Dendritic cell treated with granulocyte-macrophage colony-stimulating factor and Interleukin-4, amounts not matched to agents 40 ng/mL and 50 ng/mL, for 4 days (primary cell): ENCODE measurements around the gene APOBEC4.
"Not testable (repeated sequence)": the region's sequence is repeated elsewhere in the genome, so short reads cannot be mapped to it uniquely, and the experiment has no call there.

Experiments
- H3K27ac Mint-ChIP-seq: one replicate; pipeline ENCODE4 v1.8.0; 2022; ENCODE audit warnings: mild to moderate bottlenecking, mixed read lengths
- H3K27me3 Mint-ChIP-seq: one replicate; pipeline ENCODE4 v1.8.0; 2022; ENCODE audit warnings: mild to moderate bottlenecking, mixed read lengths
- H3K36me3 Mint-ChIP-seq: one replicate; pipeline ENCODE4 v1.8.0; 2022; ENCODE audit warnings: low read depth, mixed read lengths
- H3K4me1 Mint-ChIP-seq: one replicate; pipeline ENCODE4 v1.8.0; 2022; ENCODE audit warnings: low read depth, mixed read lengths
- H3K4me3 Mint-ChIP-seq: one replicate; pipeline ENCODE4 v1.8.0; 2022; ENCODE audit warnings: mild to moderate bottlenecking, moderate library complexity, mixed read lengths
- H3K9me3 Mint-ChIP-seq: one replicate; pipeline ENCODE4 v1.8.0; 2022; ENCODE audit warnings: mixed read lengths
- intact Hi-C: fragments of 100-400 bp; cut with micrococcal nuclease; formaldehyde crosslinking; loops from one replicate; pipeline ENCODE4 v1.15.0; 2022

The APOBEC4 gene

GRCh38 chr1:183612975-183613374, 40.1 kb downstream of the APOBEC4 start:
- H3K27ac Mint-ChIP-seq: peak overlapping the region; percentile 58
- H3K27me3 Mint-ChIP-seq, intact Hi-C loops, H3K9me3 Mint-ChIP-seq, H3K36me3 Mint-ChIP-seq, H3K4me3 Mint-ChIP-seq: not testable (repeated sequence)
- peaks cover 58% of the 10 kb centered on the region for H3K4me1 Mint-ChIP-seq

DNA sequence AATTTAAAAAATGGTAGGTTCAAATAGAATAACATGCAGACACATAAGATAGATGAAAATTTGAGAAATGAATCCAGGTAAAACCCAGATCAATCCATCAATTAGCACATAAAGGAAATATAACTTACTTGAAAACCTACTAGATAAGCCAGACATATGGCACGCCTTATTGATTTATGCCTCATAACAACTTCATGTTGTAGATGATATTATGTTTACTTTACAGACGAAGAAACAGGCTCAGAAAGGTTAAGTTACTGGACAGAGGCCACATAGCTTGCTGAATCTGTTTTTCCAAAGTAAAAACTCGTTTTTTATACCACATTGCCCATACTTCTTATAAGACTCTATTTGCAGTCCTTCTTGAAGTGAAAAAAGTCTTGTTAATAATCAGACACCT, 40.7 kb downstream of the APOBEC4 start:
- H3K27ac Mint-ChIP-seq: no peak overlapping the region
- intact Hi-C loops: no loop called here
- H3K9me3 Mint-ChIP-seq: no peaks in the 10 kb centered on the region
- H3K27me3 Mint-ChIP-seq: no peaks in the 10 kb centered on the region
- peaks cover 57% of the 10 kb centered on the region for H3K4me1 Mint-ChIP-seq
- H3K36me3 Mint-ChIP-seq: peaks cover 6% of the 10 kb centered on the region
- no peak overlapping the region for H3K4me3 Mint-ChIP-seq

DNA sequence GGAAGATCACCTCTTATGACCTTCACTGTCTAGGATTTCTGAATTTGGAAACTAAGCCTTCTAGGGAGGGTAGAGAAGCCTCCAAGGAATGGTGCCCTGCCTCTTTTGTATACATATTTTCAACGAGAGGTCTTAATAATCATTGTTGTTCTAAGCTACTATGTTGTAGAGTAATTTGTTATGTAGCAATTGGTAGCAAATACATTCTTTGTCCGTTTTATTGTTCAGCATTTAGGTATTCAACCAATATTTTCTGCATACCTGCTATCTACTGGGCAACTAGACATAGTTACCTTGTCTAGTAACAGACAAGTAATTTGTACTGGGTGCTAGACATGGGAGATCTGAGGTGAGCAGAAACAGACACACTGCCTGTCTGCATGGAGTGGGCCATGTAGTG, 42.1 kb downstream of the APOBEC4 start:
- intact Hi-C loops: no loop called here
- Mint-ChIP-seq H3K4me1 (peaks cover 59% of the 10 kb centered on the region), H3K4me3 (no peak overlapping the region), H3K9me3 (no peaks in the 10 kb centered on the region), H3K27me3 (no peaks in the 10 kb centered on the region), H3K36me3 (peaks cover 6% of the 10 kb centered on the region), H3K27ac (peak overlapping the region; percentile 97)

DNA sequence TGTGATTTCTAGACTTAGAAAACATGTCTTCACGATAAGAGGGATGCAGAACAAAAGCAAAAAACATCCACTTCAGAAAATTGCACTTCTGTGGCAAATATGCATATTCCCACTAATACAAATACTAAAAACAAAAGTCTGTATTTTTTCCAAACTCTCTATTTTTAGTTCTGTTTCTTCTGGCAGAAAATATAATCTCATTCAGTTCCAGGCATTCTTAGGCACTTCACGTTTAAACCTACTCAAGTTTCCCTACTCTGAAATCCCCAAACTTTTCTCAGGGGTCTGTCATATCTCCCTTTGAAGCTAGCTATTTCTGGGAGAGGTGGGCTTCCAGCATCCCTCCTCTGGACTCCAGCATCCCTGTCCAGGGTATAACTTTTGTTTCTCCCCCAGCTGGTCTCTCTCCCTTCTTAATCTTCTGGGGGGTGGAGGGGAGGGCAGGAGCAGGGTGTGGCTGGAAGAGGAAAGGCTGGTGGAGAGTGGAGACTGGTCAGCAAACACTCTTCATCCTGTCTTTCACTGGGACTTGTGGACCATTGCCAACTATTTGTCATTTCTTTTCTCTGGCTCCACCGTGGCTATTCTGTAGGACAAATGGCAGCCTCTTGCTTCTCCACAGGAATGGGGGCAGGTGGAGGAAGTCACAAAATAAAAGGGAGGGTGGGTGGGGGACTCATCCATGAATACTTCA, 43.2 kb downstream of the APOBEC4 start:
- peak overlapping the region; percentile 97 for H3K27ac Mint-ChIP-seq
- H3K27me3 Mint-ChIP-seq: no peaks in the 10 kb centered on the region
- intact Hi-C loops: loop anchor here (2.0 kb wide), 1 partner anchor 13 kb away; no protein-coding TSS in a partner anchor
- no peaks in the 10 kb centered on the region for H3K9me3 Mint-ChIP-seq
- peaks cover 6% of the 10 kb centered on the region for H3K36me3 Mint-ChIP-seq
- peaks cover 66% of the 10 kb centered on the region for H3K4me1 Mint-ChIP-seq
- no peak overlapping the region for H3K4me3 Mint-ChIP-seq

DNA sequence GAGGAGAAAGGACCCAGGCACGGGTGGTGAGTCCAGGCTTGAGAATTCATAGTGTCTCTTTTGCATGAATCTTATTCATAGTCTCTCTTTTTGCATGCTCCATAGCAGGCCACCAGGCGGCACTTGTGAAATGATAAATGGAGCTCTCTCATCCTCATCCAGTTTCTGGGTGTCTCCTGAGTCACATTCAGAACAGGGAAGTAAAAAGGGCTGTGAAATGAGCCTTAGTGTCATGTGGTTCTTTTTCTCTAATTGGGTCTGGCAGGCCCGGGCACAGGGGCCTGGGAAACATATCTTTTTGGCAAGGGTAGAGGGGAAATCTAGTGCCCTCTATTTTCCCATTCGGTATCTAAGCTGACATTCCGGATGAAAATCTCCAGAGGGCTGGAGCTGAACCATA, 43.8 kb downstream of the APOBEC4 start:
- peaks cover 6% of the 10 kb centered on the region for H3K36me3 Mint-ChIP-seq
- no peaks in the 10 kb centered on the region for H3K27me3 Mint-ChIP-seq
- H3K4me1 Mint-ChIP-seq: peaks cover 66% of the 10 kb centered on the region
- no peaks in the 10 kb centered on the region for H3K9me3 Mint-ChIP-seq
- H3K27ac Mint-ChIP-seq: peak overlapping the region; percentile 97
- intact Hi-C loops: loop anchor here (2.0 kb wide), 1 partner anchor 13 kb away; no protein-coding TSS in a partner anchor
- peak overlapping the region; percentile 23 for H3K4me3 Mint-ChIP-seq

DNA sequence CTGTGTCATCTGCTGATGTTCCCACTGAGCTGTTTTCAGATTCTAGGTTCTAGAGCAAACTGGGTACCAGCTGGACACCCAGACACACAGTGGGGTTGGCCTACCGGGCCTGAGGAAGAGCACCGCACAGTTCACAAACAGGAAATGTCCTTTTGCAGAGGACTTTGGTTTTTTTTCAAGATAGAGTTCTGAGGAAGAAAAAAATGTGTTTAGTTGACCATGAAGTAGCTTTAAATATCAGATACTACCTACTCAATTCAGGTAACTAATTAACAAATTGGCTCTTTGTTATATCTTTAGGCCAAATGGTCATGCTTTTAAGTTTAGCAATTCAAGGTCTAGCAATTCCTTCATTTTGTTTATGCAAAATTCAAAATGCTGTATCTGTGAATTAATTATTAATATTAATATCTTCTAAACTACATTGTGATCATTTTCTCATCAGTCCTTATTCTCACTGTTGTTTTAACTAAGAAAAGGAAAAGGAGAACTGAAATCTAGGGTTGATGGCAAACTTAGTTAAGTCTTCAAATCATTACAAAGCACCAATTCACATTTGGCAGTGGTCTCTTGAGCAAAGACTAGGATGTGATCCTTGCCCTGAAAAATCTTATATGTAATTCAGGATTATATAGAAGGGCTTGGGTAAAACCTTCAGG, 45.7 kb downstream of the APOBEC4 start:
- Mint-ChIP-seq H3K4me1 (peaks cover 76% of the 10 kb centered on the region), H3K4me3 (no peak overlapping the region), H3K27ac (peak overlapping the region; percentile 97), H3K36me3 (peaks cover 6% of the 10 kb centered on the region), H3K9me3 (no peaks in the 10 kb centered on the region), H3K27me3 (no peaks in the 10 kb centered on the region)
- intact Hi-C loops: no loop called here

- Mint-ChIP-seq H3K36me3 (no peaks in the 10 kb centered on the region), H3K4me3 (no peak overlapping the region), H3K27ac (peak overlapping the region; percentile 97), H3K9me3 (no peaks in the 10 kb centered on the region), H3K4me1 (peaks cover 86% of the 10 kb centered on the region), H3K27me3 (no peaks in the 10 kb centered on the region)
- intact Hi-C loops: no loop called here
These were observed 47.2 kb downstream of the APOBEC4 start for GRCh38 chr1:183605904-183606303.

- Mint-ChIP-seq H3K4me1 (peaks cover 86% of the 10 kb centered on the region), H3K36me3 (no peaks in the 10 kb centered on the region), H3K27ac (peak overlapping the region; percentile 97), H3K4me3 (peak overlapping the region; percentile 46), H3K9me3 (no peaks in the 10 kb centered on the region), H3K27me3 (no peaks in the 10 kb centered on the region)
- intact Hi-C loops: loop anchor here (1.0 kb wide), 1 partner anchor 12 kb away; no protein-coding TSS in a partner anchor
These were observed 48.3 kb downstream of the APOBEC4 start for GRCh38 chr1:183604815-183605214.

DNA sequence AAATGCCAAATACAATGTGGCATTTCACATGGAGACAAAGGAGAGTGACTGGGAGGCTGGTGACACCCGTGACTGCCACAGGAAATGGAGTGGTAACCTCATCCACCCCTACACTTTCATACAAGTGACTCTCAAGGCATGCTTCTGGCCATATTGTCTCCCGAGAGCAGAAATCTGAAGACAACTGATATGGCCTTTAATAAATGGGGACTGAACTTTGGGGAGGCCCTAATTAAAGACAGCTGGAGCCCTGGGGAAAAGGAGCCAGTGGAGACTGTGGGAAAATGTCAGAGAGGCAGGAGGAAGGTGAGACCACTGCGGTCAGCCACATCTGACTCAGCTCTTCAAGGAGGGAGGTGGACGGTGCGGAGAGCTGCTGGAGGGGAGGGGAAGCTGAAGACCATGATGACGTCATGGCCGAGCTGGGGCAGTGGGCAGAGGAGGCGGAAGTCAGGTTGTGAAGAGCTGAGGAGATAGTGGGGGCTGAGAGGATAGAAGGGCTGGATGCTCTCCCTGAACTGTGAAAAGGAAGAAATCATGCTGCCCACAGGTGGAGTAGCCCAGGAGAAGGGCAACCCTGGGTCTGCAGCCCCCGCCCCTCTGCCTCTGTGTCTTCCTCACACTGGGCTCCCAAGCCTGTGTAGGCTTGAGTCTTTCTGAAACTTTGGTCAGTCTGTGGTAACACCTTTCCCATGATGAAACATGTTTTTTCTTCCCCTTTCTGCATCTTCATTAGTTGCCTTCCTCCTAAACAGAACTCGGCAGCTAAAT, 48.9 kb downstream of the APOBEC4 start:
- intact Hi-C loops: loop anchor here (1.0 kb wide), 1 partner anchor 11 kb away; no protein-coding TSS in a partner anchor
- Mint-ChIP-seq H3K4me3 (peak overlapping the region; percentile 46), H3K27ac (peak overlapping the region; percentile 97), H3K36me3 (no peaks in the 10 kb centered on the region), H3K4me1 (peaks cover 86% of the 10 kb centered on the region), H3K9me3 (no peaks in the 10 kb centered on the region), H3K27me3 (no peaks in the 10 kb centered on the region)

DNA sequence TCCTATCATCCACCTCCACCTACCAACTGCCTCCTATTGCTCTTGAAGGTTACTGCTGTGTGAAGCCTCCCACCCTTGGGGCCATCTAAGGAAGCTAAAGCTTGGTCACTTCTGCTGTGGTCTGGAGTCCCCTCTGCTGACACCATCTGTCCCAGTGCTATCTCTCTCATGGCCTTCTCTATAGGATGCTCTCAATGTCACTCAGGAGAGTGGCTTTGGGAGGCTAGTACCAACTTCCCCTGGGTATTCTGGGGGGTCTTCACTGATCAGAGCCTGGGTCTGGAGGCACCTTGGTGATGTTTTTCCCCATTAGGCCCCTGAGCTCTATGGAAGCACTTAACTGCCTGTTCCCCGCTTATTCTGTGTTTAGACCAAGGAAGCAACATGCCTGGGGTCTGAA, 50.6 kb downstream of the APOBEC4 start:
- H3K9me3 Mint-ChIP-seq: no peaks in the 10 kb centered on the region
- intact Hi-C loops: no loop called here
- H3K27me3 Mint-ChIP-seq: no peaks in the 10 kb centered on the region
- no peaks in the 10 kb centered on the region for H3K36me3 Mint-ChIP-seq
- H3K4me3 Mint-ChIP-seq: no peak overlapping the region
- H3K4me1 Mint-ChIP-seq: peaks cover 85% of the 10 kb centered on the region
- H3K27ac Mint-ChIP-seq: peak overlapping the region; percentile 97

GRCh38 chr1:183600634-183601033, 52.5 kb downstream of the APOBEC4 start:
- intact Hi-C loops: no loop called here
- Mint-ChIP-seq H3K4me3 (peak overlapping the region; percentile 17), H3K27me3 (no peaks in the 10 kb centered on the region), H3K9me3 (no peaks in the 10 kb centered on the region), H3K36me3 (no peaks in the 10 kb centered on the region), H3K27ac (peak overlapping the region; percentile 97), H3K4me1 (peaks cover 75% of the 10 kb centered on the region)

DNA sequence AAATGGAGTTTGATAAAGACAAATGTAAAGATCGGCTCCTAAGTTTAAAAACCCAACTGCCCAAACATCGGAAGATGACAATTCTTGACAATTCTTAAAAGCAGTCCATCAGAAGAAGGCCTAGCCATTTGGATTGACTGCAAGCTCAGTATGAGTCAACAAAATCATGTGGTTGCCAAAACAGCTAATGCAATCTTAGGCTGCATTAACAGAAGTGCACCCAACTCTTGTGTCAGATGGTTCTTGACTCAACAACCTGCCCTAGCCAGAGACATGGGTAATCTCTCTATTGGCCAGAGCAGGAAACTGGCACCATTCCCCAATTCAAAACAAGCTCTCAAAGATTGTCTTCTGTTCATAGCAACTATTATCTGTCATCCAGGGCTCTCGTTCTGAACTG, 53.0 kb downstream of the APOBEC4 start:
- H3K27ac Mint-ChIP-seq: peak overlapping the region; percentile 97
- H3K9me3 Mint-ChIP-seq: no peaks in the 10 kb centered on the region
- intact Hi-C loops: no loop called here
- no peaks in the 10 kb centered on the region for H3K27me3 Mint-ChIP-seq
- no peaks in the 10 kb centered on the region for H3K36me3 Mint-ChIP-seq
- H3K4me1 Mint-ChIP-seq: peaks cover 76% of the 10 kb centered on the region
- no peak overlapping the region for H3K4me3 Mint-ChIP-seq

DNA sequence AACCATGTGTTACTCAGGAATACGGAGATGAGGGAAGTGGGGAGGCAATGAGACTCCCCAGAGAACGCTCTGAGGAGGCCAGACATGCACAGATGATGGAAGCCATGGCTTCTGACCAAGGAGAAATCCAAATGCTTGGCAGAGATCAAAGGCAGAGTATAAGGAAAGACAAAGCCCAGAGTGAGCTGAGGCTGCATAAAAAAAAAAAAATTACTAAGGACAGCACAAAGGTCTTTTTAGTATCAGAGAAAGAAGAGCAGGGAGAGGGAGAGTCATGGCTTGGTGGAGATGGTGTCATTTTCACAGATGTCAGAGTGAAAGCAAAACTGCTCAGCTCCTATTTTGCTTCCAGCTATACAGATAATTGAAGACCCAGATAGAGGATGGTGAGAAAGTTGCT, 54.7 kb downstream of the APOBEC4 start:
- Mint-ChIP-seq H3K27ac (peak overlapping the region; percentile 51), H3K4me3 (no peak overlapping the region), H3K36me3 (no peaks in the 10 kb centered on the region), H3K27me3 (no peaks in the 10 kb centered on the region), H3K4me1 (peaks cover 73% of the 10 kb centered on the region), H3K9me3 (no peaks in the 10 kb centered on the region)
- intact Hi-C loops: no loop called here
